B cell (primary cell): Measurements from ENCODE around the gene FRMD4A.

Source experiments
- CTCF ChIP-seq: fragments of 200-600 bp; IDR thresholded peaks from one replicate; pipeline ENCODE4 v1.8.0; 2022; ENCODE audit warnings: antibody characterized with exemption, mild to moderate bottlenecking
- EZH2 ChIP-seq: IDR thresholded peaks from 2 replicates; pipeline ENCODE4 v1.6.1; 2012; ENCODE audit warnings: borderline replicate concordance, low read depth, mild to moderate bottlenecking, moderate library complexity, low read length; ENCODE audit not compliant: insufficient read depth, poor library complexity, severe bottlenecking

- TF ChIP-seq CTCF (no peak), EZH2 (no peak)
These were observed 521.3 kb downstream of the FRMD4A start for GRCh38 chr10:13809427-13809826.
